GM12892 (cell line): ENCODE results near the gene CELF1.

Experiments used
- POLR2A ChIP-seq: IDR thresholded peaks from 2 replicates; pipeline ENCODE4 v1.6.1; 2011; ENCODE audit warnings: low read depth, low read length, control low read depth
- TAF1 ChIP-seq: IDR thresholded peaks from 2 replicates; pipeline ENCODE4 v1.6.1; 2011; ENCODE audit warnings: low read depth, mild to moderate bottlenecking, control low read depth, low read length, borderline replicate concordance

DNA sequence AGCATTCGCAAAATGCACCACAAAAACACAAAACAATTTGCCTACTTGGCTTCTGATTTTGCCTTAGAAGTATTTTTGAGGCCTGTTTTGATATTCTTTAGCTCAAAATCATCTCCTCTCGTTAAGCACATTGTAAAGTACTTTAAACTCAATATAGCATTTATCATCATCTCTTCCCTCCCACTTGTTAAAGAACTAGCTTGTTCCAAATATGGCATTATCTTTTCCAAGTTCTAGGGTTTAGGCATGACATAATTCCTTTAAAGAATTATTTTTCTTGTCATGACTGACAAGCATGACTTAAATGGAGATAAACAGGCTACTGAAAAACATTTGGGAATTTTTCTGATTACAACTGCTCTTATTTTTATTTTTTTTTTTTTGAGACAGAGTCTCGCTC lies 21.3 kb downstream of the CELF1 start:
- TF ChIP-seq POLR2A (no peak), TAF1 (no peak)
